ENCODE measurements around the gene MESP1.

MESP1 gene

GRCh38 chr15:89754361-89755154, 3.5 kb upstream of the MESP1 start:
- Histone ChIP-seq H3K4me3 (ENCODE audit: low read depth in 1 of 2, low read length in 2 of 2) (no peak overlapping the region), H3K27me3 (ENCODE audit: low read depth, low read length) (no peaks in the 10 kb centered on the region), H3K27ac (ENCODE audit: low read length) (no peak overlapping the region), H3K36me3 (ENCODE audit: control insufficient read depth in 1 of 2, insufficient read depth in 2 of 2, low read length in 2 of 2) (no peaks in the 10 kb centered on the region), H3K9me3 (ENCODE audit: control insufficient read depth in 1 of 2, low read length in 2 of 2) (no peaks in the 10 kb centered on the region), H3K4me1 (ENCODE audit: control insufficient read depth in 1 of 2, insufficient read depth in 2 of 2, low read length in 2 of 2) (peaks cover 0 to 10% of the 10 kb centered on the region in 2 donors)

- H3K27me3 ChIP-seq (ENCODE audit: low read depth, low read length): no peaks in the 10 kb centered on the region
- H3K4me3 ChIP-seq (ENCODE audit: low read depth in 1 of 2, low read length in 2 of 2): no peak overlapping the region
- no peaks in the 10 kb centered on the region for H3K36me3 ChIP-seq (ENCODE audit: control insufficient read depth in 1 of 2, insufficient read depth in 2 of 2, low read length in 2 of 2)
- H3K9me3 ChIP-seq (ENCODE audit: control insufficient read depth in 1 of 2, low read length in 2 of 2): no peaks in the 10 kb centered on the region
- H3K27ac ChIP-seq (ENCODE audit: low read length): no peak overlapping the region
- peaks cover 0 to 10% of the 10 kb centered on the region in 2 donors for H3K4me1 ChIP-seq (ENCODE audit: control insufficient read depth in 1 of 2, insufficient read depth in 2 of 2, low read length in 2 of 2)
Measured at GRCh38 chr15:89753855-89754254, 2.8 kb upstream of the MESP1 start.

- no peaks in the 10 kb centered on the region for H3K27me3 ChIP-seq (ENCODE audit: low read depth, low read length)
- H3K36me3 ChIP-seq (ENCODE audit: control insufficient read depth in 1 of 2, insufficient read depth in 2 of 2, low read length in 2 of 2): no peaks in the 10 kb centered on the region
- no peak overlapping the region for H3K27ac ChIP-seq (ENCODE audit: low read length)
- H3K9me3 ChIP-seq (ENCODE audit: control insufficient read depth in 1 of 2, low read length in 2 of 2): no peaks in the 10 kb centered on the region
- H3K4me3 ChIP-seq (ENCODE audit: low read depth in 1 of 2, low read length in 2 of 2): no peak overlapping the region
- H3K4me1 ChIP-seq (ENCODE audit: control insufficient read depth in 1 of 2, insufficient read depth in 2 of 2, low read length in 2 of 2): peaks cover 0 to 10% of the 10 kb centered on the region in 2 donors
Measured at GRCh38 chr15:89751748-89752147, 699 bp upstream of the MESP1 start.

GRCh38 chr15:89749951-89750559, 994 bp downstream of the MESP1 start:
- H3K36me3 ChIP-seq (ENCODE audit: control insufficient read depth in 1 of 2, insufficient read depth in 2 of 2, low read length in 2 of 2): no peaks in the 10 kb centered on the region
- no peaks in the 10 kb centered on the region for H3K27me3 ChIP-seq (ENCODE audit: low read depth, low read length)
- H3K4me3 ChIP-seq (ENCODE audit: low read depth in 1 of 2, low read length in 2 of 2): peak overlapping the region; percentile 37 to 73
- H3K9me3 ChIP-seq (ENCODE audit: control insufficient read depth in 1 of 2, low read length in 2 of 2): no peaks in the 10 kb centered on the region
- H3K27ac ChIP-seq (ENCODE audit: low read length): no peak overlapping the region
- peaks cover 0 to 10% of the 10 kb centered on the region in 2 donors for H3K4me1 ChIP-seq (ENCODE audit: control insufficient read depth in 1 of 2, insufficient read depth in 2 of 2, low read length in 2 of 2)

- Histone ChIP-seq H3K27me3 (ENCODE audit: low read depth, low read length) (no peaks in the 10 kb centered on the region), H3K27ac (ENCODE audit: low read length) (no peak overlapping the region), H3K4me3 (ENCODE audit: low read depth in 1 of 2, low read length in 2 of 2) (peak overlapping the region in 1 of 2 donors; percentile 73)
Measured at GRCh38 chr15:89749526-89749925, 1.5 kb downstream of the MESP1 start.

GRCh38 chr15:89749054-89749453, 2.0 kb downstream of the MESP1 start:
- Histone ChIP-seq H3K9me3 (ENCODE audit: control insufficient read depth in 1 of 2, low read length in 2 of 2) (no peaks in the 10 kb centered on the region), H3K4me1 (ENCODE audit: control insufficient read depth in 1 of 2, insufficient read depth in 2 of 2, low read length in 2 of 2) (peaks cover 0 to 10% of the 10 kb centered on the region in 2 donors), H3K27ac (ENCODE audit: low read length) (no peak overlapping the region), H3K27me3 (ENCODE audit: low read depth, low read length) (no peaks in the 10 kb centered on the region), H3K36me3 (ENCODE audit: control insufficient read depth in 1 of 2, insufficient read depth in 2 of 2, low read length in 2 of 2) (no peaks in the 10 kb centered on the region), H3K4me3 (ENCODE audit: low read depth in 1 of 2, low read length in 2 of 2) (no peak overlapping the region)

More at GRCh38 chr15:89749526-89749925, 1.5 kb downstream of the MESP1 start:
- Histone ChIP-seq H3K4me1 (ENCODE audit: control insufficient read depth in 1 of 2, insufficient read depth in 2 of 2, low read length in 2 of 2) (peaks cover 0 to 10% of the 10 kb centered on the region in 2 donors), H3K36me3 (ENCODE audit: control insufficient read depth in 1 of 2, insufficient read depth in 2 of 2, low read length in 2 of 2) (no peaks in the 10 kb centered on the region), H3K9me3 (ENCODE audit: control insufficient read depth in 1 of 2, low read length in 2 of 2) (no peaks in the 10 kb centered on the region)

GRCh38 chr15:89747708-89748682, 3.1 kb downstream of the MESP1 start:
- Histone ChIP-seq H3K27me3 (ENCODE audit: low read depth, low read length) (no peaks in the 10 kb centered on the region), H3K4me1 (ENCODE audit: control insufficient read depth in 1 of 2, insufficient read depth in 2 of 2, low read length in 2 of 2) (peaks cover 0 to 10% of the 10 kb centered on the region in 2 donors), H3K36me3 (ENCODE audit: control insufficient read depth in 1 of 2, insufficient read depth in 2 of 2, low read length in 2 of 2) (no peaks in the 10 kb centered on the region), H3K9me3 (ENCODE audit: control insufficient read depth in 1 of 2, low read length in 2 of 2) (no peaks in the 10 kb centered on the region), H3K4me3 (ENCODE audit: low read depth in 1 of 2, low read length in 2 of 2) (no peak overlapping the region), H3K27ac (ENCODE audit: low read length) (no peak overlapping the region)

- Histone ChIP-seq H3K4me1 (ENCODE audit: control insufficient read depth in 1 of 2, insufficient read depth in 2 of 2, low read length in 2 of 2) (peaks cover 0 to 10% of the 10 kb centered on the region in 2 donors), H3K27ac (ENCODE audit: low read length) (no peak overlapping the region), H3K9me3 (ENCODE audit: control insufficient read depth in 1 of 2, low read length in 2 of 2) (no peaks in the 10 kb centered on the region), H3K27me3 (ENCODE audit: low read depth, low read length) (no peaks in the 10 kb centered on the region), H3K4me3 (ENCODE audit: low read depth in 1 of 2, low read length in 2 of 2) (no peak overlapping the region), H3K36me3 (ENCODE audit: control insufficient read depth in 1 of 2, insufficient read depth in 2 of 2, low read length in 2 of 2) (no peaks in the 10 kb centered on the region)
Measured at GRCh38 chr15:89746386-89746780, 4.7 kb downstream of the MESP1 start.

GRCh38 chr15:89745768-89746167, 5.3 kb downstream of the MESP1 start:
- Histone ChIP-seq H3K27me3 (ENCODE audit: low read depth, low read length) (no peaks in the 10 kb centered on the region), H3K36me3 (ENCODE audit: control insufficient read depth in 1 of 2, insufficient read depth in 2 of 2, low read length in 2 of 2) (no peaks in the 10 kb centered on the region), H3K4me1 (ENCODE audit: control insufficient read depth in 1 of 2, insufficient read depth in 2 of 2, low read length in 2 of 2) (peaks cover 0 to 10% of the 10 kb centered on the region in 2 donors), H3K27ac (ENCODE audit: low read length) (no peak overlapping the region), H3K9me3 (ENCODE audit: control insufficient read depth in 1 of 2, low read length in 2 of 2) (no peaks in the 10 kb centered on the region), H3K4me3 (ENCODE audit: low read depth in 1 of 2, low read length in 2 of 2) (no peak overlapping the region)

GRCh38 chr15:89745131-89745530, 5.9 kb downstream of the MESP1 start:
- Histone ChIP-seq H3K4me3 (ENCODE audit: low read depth in 1 of 2, low read length in 2 of 2) (no peak overlapping the region), H3K9me3 (ENCODE audit: control insufficient read depth in 1 of 2, low read length in 2 of 2) (no peaks in the 10 kb centered on the region), H3K27ac (ENCODE audit: low read length) (no peak overlapping the region), H3K36me3 (ENCODE audit: control insufficient read depth in 1 of 2, insufficient read depth in 2 of 2, low read length in 2 of 2) (no peaks in the 10 kb centered on the region), H3K27me3 (ENCODE audit: low read depth, low read length) (no peaks in the 10 kb centered on the region), H3K4me1 (ENCODE audit: control insufficient read depth in 1 of 2, insufficient read depth in 2 of 2, low read length in 2 of 2) (peaks cover 0 to 6% of the 10 kb centered on the region in 2 donors)

- no peak overlapping the region for H3K27ac ChIP-seq (ENCODE audit: low read length)
- H3K4me1 ChIP-seq (ENCODE audit: control insufficient read depth in 1 of 2, insufficient read depth in 2 of 2, low read length in 2 of 2): no peaks in the 10 kb centered on the region
- H3K9me3 ChIP-seq (ENCODE audit: control insufficient read depth in 1 of 2, low read length in 2 of 2): no peaks in the 10 kb centered on the region
- no peaks in the 10 kb centered on the region for H3K36me3 ChIP-seq (ENCODE audit: control insufficient read depth in 1 of 2, insufficient read depth in 2 of 2, low read length in 2 of 2)
- no peak overlapping the region for H3K4me3 ChIP-seq (ENCODE audit: low read depth in 1 of 2, low read length in 2 of 2)
- H3K27me3 ChIP-seq (ENCODE audit: low read depth, low read length): no peaks in the 10 kb centered on the region
Measured at GRCh38 chr15:89743594-89743993, 7.5 kb downstream of the MESP1 start.
